ENCODE results near the gene SLC7A4.

DNA sequence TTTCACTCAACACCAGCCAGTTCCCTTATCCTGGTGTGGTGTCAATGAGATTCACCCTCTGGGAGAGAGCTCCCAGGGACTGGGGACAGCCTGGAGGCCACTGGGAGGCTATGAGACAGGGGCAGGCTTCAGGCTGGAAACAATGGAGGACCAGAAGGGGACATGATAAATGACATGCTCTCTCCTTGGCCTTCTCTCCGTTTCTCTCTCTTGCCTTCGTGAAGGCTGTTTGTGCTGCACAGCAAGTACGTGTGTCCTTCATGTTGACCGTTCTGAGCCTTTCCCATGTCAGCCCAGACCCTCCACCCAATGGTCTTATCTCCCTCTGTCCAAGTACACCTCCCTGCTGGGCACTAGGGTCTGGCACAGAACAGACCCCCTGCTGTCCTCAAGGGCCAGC lies 51.8 kb downstream of the SLC7A4 start:
- no peak for TF ChIP-seq POLR2A (IDR thresholded peaks at IDR 0.05)
- TF ChIP-seq, protein P1, sequence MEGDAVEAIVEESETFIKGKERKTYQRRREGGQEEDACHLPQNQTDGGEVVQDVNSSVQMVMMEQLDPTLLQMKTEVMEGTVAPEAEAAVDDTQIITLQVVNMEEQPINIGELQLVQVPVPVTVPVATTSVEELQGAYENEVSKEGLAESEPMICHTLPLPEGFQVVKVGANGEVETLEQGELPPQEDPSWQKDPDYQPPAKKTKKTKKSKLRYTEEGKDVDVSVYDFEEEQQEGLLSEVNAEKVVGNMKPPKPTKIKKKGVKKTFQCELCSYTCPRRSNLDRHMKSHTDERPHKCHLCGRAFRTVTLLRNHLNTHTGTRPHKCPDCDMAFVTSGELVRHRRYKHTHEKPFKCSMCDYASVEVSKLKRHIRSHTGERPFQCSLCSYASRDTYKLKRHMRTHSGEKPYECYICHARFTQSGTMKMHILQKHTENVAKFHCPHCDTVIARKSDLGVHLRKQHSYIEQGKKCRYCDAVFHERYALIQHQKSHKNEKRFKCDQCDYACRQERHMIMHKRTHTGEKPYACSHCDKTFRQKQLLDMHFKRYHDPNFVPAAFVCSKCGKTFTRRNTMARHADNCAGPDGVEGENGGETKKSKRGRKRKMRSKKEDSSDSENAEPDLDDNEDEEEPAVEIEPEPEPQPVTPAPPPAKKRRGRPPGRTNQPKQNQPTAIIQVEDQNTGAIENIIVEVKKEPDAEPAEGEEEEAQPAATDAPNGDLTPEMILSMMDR (IDR thresholded peaks at IDR 0.05) = no peak

All from testis (tissue), 2 donors.